Panc1 (cell line): Measurements from ENCODE around the gene FGF9.

Source experiments
- CTCF ChIP-seq: fragments of 450-650 bp; IDR thresholded peaks from 2 replicates; pipeline ENCODE4 v1.5.1; 2017; ENCODE audit warnings: mild to moderate bottlenecking
- SIN3A ChIP-seq: IDR thresholded peaks from 2 replicates; pipeline ENCODE4 v1.6.1; 2012; ENCODE audit warnings: low read depth, mild to moderate bottlenecking, low read length, moderate library complexity, borderline replicate concordance; ENCODE audit not compliant: insufficient read depth
- TCF7L2 ChIP-seq: IDR thresholded peaks from 2 replicates; pipeline ENCODE4 v1.6.1; 2011; ENCODE audit warnings: mild to moderate bottlenecking, low read depth, low read length, inconsistent platforms

- TF ChIP-seq CTCF (no peak), SIN3A (no peak), TCF7L2 (no peak)
These were observed 2.1 kb upstream of the FGF9 start for GRCh38 chr13:21668732-21669275.
